K562 (cell line): Measurements from ENCODE around the gene NIPBL.

Source experiments
- BCLAF1 ChIP-seq, 2 experiments: fragments of 450-650 bp in 1 of 2; IDR thresholded peaks; 2 replicates each; pipeline ENCODE4 v1.6.1; 2011 to 2017; ENCODE audit warnings: low read depth in 2 of 2, antibody characterized with exemption in 1 of 2, borderline replicate concordance in 1 of 2, low read length in 1 of 2, mild to moderate bottlenecking in 1 of 2, mixed read lengths in 1 of 2; ENCODE audit not compliant: control insufficient read depth in 1 of 2
- CBX1 ChIP-seq: sonication (generic); IDR thresholded peaks from 2 replicates; pipeline ENCODE4 v1.6.1; 2016; ENCODE audit warnings: antibody characterized with exemption, low read depth, mild to moderate bottlenecking
- CREM ChIP-seq: IDR thresholded peaks from 2 replicates; pipeline ENCODE4 v1.6.1; 2014; ENCODE audit warnings: antibody characterized with exemption, low read depth
- EP300 ChIP-seq: IDR thresholded peaks from 2 replicates; pipeline ENCODE4 v1.6.1; 2012; ENCODE audit warnings: low read length, improper control_type of control experiment
- GATA2 ChIP-seq: sonication (generic); formaldehyde crosslinking; IDR thresholded peaks from 2 replicates; pipeline ENCODE4 v1.4.0; 2020; ENCODE audit warnings: mild to moderate bottlenecking, missing genetic modification reagents
- MCM3 ChIP-seq: fragments of 450-650 bp; IDR thresholded peaks from 2 replicates; pipeline ENCODE4 v1.6.1; 2016
- POLR2AphosphoS5 ChIP-seq: IDR thresholded peaks from 2 replicates; pipeline ENCODE4 v1.6.1; 2011; ENCODE audit warnings: mild to moderate bottlenecking, low read depth, low read length, moderate library complexity; ENCODE audit not compliant: control insufficient read depth, insufficient read depth

- TF ChIP-seq GATA2 (no peak), CREM (no peak), BCLAF1 (IDR thresholded peaks at IDR 0.05; ENCODE audit: borderline replicate concordance in 1 of 2, control insufficient read depth in 1 of 2, low read depth in 2 of 2, low read length in 1 of 2) (no peak), CBX1 (no peak), EP300 (no peak), MCM3 (no peak), POLR2AphosphoS5 (no peak)
These were observed 14.7 kb downstream of the NIPBL start for GRCh38 chr5:36891266-36891665.
